ENCODE results near the gene ZNF33A. TPM values are rescaled to one million over a fixed set of nuclear protein-coding genes. Genes with fewer than 3 reads are reported as not detected.
A peak's percentile ranks its signal among the peaks of the same experiment; 100 is the strongest.
"Not testable (repeated sequence)": the region's sequence is repeated elsewhere in the genome, so short reads cannot be mapped to it uniquely, and the experiment has no call there.

Gene ZNF33A
- total RNA-seq, 1 donor = 16.8 TPM

- H3K4me3 ChIP-seq (ENCODE audit: low read depth, low read length) = no peak overlapping the region
- no peak for DNase-seq (ENCODE audit: low read depth)
- TF ChIP-seq CTCF (IDR thresholded peaks at IDR 0.05; ENCODE audit: insufficient read depth, low read depth, low read length) = no peak
Observed at GRCh38 chr10:38043516-38043915, 33.0 kb downstream of the ZNF33A start.

DNA sequence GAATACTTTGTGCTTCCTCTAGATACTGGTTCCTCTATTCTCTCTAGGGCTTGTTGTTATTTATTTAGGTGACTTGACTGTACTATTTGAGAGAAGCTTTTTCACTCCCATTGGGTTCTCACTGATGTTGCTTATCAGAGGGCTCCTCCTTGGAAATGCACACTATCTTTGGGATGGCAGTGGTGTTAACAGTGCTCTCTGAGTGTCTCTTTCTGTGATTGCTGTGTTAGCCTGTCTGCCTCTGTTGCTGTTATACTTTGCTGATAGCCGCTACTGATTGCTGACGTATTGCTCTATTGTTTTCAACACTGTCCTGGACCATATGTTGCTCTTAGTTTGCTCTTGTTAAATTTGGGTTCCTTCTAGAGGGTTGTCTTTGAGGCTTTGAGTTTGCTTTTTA, 34.7 kb downstream of the ZNF33A start:
- DNase-seq (ENCODE audit: low read depth) = no peak
- TF ChIP-seq CTCF (IDR thresholded peaks at IDR 0.05; ENCODE audit: insufficient read depth, low read depth, low read length) = no peak
- no peak overlapping the region for H3K4me3 ChIP-seq (ENCODE audit: low read depth, low read length)

GRCh38 chr10:38047666-38048065, 37.2 kb downstream of the ZNF33A start:
- H3K4me3 ChIP-seq (ENCODE audit: low read depth, low read length) = no peak overlapping the region
- TF ChIP-seq CTCF (IDR thresholded peaks at IDR 0.05; ENCODE audit: insufficient read depth, low read depth, low read length) = no peak
- DNase-seq (ENCODE audit: low read depth) = peak; percentile 28

DNA sequence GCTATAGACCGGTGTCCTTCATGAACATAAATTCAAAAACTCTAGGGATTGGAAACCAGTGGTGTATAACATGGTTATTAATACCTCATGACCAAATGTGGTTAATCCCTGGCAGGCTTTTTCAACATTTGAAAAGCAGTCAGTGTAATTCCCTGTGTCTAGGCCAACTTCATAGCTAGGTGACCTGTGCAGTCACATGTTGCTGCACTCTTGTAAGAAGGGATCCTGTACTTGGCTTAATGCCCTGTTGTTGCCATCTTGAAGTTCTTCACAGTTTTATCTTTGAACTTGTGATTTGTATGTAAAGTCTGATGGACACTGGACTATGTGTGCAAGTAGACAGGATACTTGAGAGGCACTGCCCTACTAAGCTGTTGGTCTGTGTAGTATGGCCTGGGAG, 39.7 kb downstream of the ZNF33A start:
- no peak overlapping the region for H3K4me3 ChIP-seq (ENCODE audit: low read depth, low read length)
- DNase-seq (ENCODE audit: low read depth) = no peak
- TF ChIP-seq CTCF (IDR thresholded peaks at IDR 0.05; ENCODE audit: insufficient read depth, low read depth, low read length) = no peak

GRCh38 chr10:38054361-38054797, 43.9 kb downstream of the ZNF33A start:
- H3K4me3 ChIP-seq (ENCODE audit: low read depth, low read length) = no peak overlapping the region
- peak; percentile 88 for DNase-seq (ENCODE audit: low read depth)
- TF ChIP-seq CTCF (IDR thresholded peaks at IDR 0.05; ENCODE audit: insufficient read depth, low read depth, low read length) = no peak

- DNase-seq (ENCODE audit: low read depth); H3K4me3 ChIP-seq (ENCODE audit: low read depth, low read length): not testable (repeated sequence)
Observed at GRCh38 chr10:38055274-38055894, 44.9 kb downstream of the ZNF33A start.

DNA sequence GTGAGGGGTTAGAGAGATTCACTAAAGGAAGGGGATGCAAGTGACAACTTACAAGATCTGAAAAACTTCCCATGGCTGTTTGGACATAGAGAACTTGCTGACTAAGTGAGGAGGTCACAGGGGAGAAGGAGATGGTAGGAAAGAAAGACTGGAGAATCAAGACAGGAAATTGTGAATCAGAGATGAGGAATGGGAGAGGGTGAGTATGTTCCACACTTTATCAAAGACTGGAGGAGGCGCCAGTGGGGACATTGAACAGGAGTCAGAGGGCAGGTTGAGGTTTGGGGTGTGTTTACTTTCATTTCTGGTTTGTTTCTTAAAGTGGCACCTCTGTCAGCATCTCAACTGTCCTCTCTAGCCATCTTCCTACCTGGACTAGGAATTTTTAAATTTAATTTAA, 59.2 kb downstream of the ZNF33A start:
- not testable (repeated sequence) for H3K4me3 ChIP-seq (ENCODE audit: low read depth, low read length)
- peak; percentile 69 for DNase-seq (ENCODE audit: low read depth)

DNA sequence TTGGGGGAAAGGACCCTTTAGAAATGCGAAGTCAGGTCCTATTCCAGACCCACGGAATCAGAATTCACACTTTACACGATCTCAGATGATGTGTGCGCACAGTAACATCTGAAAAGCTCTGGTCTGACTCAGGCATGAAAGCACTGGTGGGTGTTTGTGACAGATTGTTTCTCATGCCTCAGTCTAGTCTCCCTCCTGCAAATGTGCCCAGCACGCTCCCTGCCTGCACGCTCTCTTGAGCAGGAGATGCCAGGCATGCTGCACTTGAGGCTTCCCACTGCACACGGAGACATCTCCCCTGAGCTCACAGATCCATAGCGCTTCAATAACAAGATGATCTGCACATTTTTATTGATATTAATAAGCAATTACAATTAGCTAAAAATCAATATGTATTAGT, 60.0 kb downstream of the ZNF33A start:
- TF ChIP-seq CTCF (IDR thresholded peaks at IDR 0.05; ENCODE audit: insufficient read depth, low read depth, low read length) = no peak

More for the DNA sequence above, 60.0 kb downstream of the ZNF33A start:
- no peak overlapping the region for H3K4me3 ChIP-seq (ENCODE audit: low read depth, low read length)
- DNase-seq (ENCODE audit: low read depth) = no peak
